HEK293 (cell line): ENCODE measurements around the gene PTRHD1.

Experiments
- HOXA7 ChIP-seq: sonication (generic); formaldehyde crosslinking; IDR thresholded peaks from 2 replicates; pipeline ENCODE4 v1.8.1; 2022; ENCODE audit warnings: missing genetic modification reagents, borderline replicate concordance
- KLF1 ChIP-seq: fragments of 450-650 bp; formaldehyde crosslinking; IDR thresholded peaks from 2 replicates; pipeline ENCODE4 v1.5.1; 2016; ENCODE audit warnings: missing biosample characterization, missing genetic modification characterization
- ZNF660 ChIP-seq: fragments of 450-650 bp; IDR thresholded peaks from 2 replicates; pipeline ENCODE4 v1.5.1; 2018; ENCODE audit warnings: missing biosample characterization, mild to moderate bottlenecking, missing genetic modification characterization
- TF ChIP-seq, protein P1 (sequence below): fragments of 450-650 bp; formaldehyde crosslinking; IDR thresholded peaks from 2 replicates; pipeline ENCODE4 v1.5.0; 2017; ENCODE audit warnings: missing biosample characterization, missing genetic modification characterization, borderline replicate concordance
- TF ChIP-seq, protein P2 (sequence below): fragments of 450-650 bp; formaldehyde crosslinking; IDR thresholded peaks from 2 replicates; pipeline ENCODE4 v1.5.1; 2016; ENCODE audit warnings: missing biosample characterization, missing genetic modification characterization
- TF ChIP-seq, protein P3 (sequence below): fragments of 450-650 bp; formaldehyde crosslinking; IDR thresholded peaks from 2 replicates; pipeline ENCODE4 v1.5.1; 2016; ENCODE audit warnings: missing biosample characterization, missing genetic modification characterization

DNA sequence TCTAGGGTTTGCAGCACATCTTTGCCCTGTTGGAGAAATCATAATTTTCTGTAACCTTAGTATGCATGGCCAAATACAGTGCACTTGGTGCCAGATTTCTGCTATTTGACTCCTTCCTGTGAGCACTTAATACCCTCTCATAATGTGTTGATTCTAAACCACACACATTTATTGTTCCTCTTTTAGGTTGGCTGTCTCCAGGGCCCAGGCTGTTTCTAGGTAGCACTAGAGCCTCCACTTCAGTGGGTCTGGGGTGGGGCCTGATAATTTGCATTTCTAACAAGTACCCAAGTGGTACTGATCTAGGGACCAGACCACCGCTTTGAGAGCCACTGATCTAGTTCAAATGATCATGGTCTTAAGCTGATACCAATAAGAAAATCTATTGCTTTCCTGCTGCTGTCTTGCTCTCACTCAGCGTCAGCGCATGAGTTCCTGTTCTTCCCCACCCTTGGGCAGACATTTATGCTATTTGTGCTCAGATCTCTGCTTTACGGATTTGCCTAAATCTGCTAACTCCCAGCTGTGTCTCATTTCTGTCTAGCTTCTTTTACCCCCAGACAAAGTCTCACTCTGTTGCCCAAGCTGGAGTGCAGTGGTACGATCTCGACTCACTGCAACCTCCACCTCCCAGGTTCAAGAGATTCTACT, 7.4 kb downstream of the PTRHD1 start:
- no peak for TF ChIP-seq KLF1 (tag by site-specific recombination)
- TF ChIP-seq, protein P1, sequence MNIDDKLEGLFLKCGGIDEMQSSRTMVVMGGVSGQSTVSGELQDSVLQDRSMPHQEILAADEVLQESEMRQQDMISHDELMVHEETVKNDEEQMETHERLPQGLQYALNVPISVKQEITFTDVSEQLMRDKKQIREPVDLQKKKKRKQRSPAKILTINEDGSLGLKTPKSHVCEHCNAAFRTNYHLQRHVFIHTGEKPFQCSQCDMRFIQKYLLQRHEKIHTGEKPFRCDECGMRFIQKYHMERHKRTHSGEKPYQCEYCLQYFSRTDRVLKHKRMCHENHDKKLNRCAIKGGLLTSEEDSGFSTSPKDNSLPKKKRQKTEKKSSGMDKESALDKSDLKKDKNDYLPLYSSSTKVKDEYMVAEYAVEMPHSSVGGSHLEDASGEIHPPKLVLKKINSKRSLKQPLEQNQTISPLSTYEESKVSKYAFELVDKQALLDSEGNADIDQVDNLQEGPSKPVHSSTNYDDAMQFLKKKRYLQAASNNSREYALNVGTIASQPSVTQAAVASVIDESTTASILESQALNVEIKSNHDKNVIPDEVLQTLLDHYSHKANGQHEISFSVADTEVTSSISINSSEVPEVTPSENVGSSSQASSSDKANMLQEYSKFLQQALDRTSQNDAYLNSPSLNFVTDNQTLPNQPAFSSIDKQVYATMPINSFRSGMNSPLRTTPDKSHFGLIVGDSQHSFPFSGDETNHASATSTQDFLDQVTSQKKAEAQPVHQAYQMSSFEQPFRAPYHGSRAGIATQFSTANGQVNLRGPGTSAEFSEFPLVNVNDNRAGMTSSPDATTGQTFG: no peak
- TF ChIP-seq, protein P2, sequence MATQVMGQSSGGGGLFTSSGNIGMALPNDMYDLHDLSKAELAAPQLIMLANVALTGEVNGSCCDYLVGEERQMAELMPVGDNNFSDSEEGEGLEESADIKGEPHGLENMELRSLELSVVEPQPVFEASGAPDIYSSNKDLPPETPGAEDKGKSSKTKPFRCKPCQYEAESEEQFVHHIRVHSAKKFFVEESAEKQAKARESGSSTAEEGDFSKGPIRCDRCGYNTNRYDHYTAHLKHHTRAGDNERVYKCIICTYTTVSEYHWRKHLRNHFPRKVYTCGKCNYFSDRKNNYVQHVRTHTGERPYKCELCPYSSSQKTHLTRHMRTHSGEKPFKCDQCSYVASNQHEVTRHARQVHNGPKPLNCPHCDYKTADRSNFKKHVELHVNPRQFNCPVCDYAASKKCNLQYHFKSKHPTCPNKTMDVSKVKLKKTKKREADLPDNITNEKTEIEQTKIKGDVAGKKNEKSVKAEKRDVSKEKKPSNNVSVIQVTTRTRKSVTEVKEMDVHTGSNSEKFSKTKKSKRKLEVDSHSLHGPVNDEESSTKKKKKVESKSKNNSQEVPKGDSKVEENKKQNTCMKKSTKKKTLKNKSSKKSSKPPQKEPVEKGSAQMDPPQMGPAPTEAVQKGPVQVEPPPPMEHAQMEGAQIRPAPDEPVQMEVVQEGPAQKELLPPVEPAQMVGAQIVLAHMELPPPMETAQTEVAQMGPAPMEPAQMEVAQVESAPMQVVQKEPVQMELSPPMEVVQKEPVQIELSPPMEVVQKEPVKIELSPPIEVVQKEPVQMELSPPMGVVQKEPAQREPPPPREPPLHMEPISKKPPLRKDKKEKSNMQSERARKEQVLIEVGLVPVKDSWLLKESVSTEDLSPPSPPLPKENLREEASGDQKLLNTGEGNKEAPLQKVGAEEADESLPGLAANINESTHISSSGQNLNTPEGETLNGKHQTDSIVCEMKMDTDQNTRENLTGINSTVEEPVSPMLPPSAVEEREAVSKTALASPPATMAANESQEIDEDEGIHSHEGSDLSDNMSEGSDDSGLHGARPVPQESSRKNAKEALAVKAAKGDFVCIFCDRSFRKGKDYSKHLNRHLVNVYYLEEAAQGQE (tag by site-specific recombination): no peak
- no peak for TF ChIP-seq ZNF660 (tag by site-specific recombination)
- TF ChIP-seq HOXA7 (CRISPR knock-in tag): no peak
- TF ChIP-seq, protein P3, sequence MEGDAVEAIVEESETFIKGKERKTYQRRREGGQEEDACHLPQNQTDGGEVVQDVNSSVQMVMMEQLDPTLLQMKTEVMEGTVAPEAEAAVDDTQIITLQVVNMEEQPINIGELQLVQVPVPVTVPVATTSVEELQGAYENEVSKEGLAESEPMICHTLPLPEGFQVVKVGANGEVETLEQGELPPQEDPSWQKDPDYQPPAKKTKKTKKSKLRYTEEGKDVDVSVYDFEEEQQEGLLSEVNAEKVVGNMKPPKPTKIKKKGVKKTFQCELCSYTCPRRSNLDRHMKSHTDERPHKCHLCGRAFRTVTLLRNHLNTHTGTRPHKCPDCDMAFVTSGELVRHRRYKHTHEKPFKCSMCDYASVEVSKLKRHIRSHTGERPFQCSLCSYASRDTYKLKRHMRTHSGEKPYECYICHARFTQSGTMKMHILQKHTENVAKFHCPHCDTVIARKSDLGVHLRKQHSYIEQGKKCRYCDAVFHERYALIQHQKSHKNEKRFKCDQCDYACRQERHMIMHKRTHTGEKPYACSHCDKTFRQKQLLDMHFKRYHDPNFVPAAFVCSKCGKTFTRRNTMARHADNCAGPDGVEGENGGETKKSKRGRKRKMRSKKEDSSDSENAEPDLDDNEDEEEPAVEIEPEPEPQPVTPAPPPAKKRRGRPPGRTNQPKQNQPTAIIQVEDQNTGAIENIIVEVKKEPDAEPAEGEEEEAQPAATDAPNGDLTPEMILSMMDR (tag by site-specific recombination): no peak
